Loucy (cell line): ENCODE results near the gene MET.

Source experiments
- H2AFZ ChIP-seq: fragments of 200-600 bp; sonication (generic); 2 replicates; pipeline ENCODE4 v1.6.0; 2016; ENCODE audit warnings: antibody characterized with exemption, mild to moderate bottlenecking, low read length, moderate library complexity
- H3F3A ChIP-seq: fragments of 200-600 bp; 2 replicates; pipeline ENCODE4 v1.6.0; 2016; ENCODE audit warnings: antibody characterized with exemption, low read depth, mild to moderate bottlenecking
- H3K27me3 ChIP-seq: fragments of 200-600 bp; sonication (generic); 2 replicates; pipeline ENCODE4 v1.6.1; 2014; ENCODE audit warnings: low read length, mild to moderate bottlenecking; ENCODE audit not compliant: insufficient read depth, poor library complexity, severe bottlenecking
- H3K36me3 ChIP-seq: fragments of 200-600 bp; sonication (generic); 2 replicates; pipeline ENCODE4 v1.6.1; 2016; ENCODE audit warnings: low read length; ENCODE audit not compliant: insufficient read depth
- H3K4me1 ChIP-seq: fragments of 200-600 bp; sonication (generic); 2 replicates; pipeline ENCODE4 v1.5.1; 2014; ENCODE audit warnings: low read length, mild to moderate bottlenecking; ENCODE audit not compliant: insufficient read depth, poor library complexity, severe bottlenecking
- H3K4me2 ChIP-seq: fragments of 200-600 bp; sonication (generic); 2 replicates; pipeline ENCODE4 v1.6.0; 2014; ENCODE audit warnings: antibody characterized with exemption, low read length, low read depth, mild to moderate bottlenecking; ENCODE audit not compliant: poor library complexity, severe bottlenecking
- H3K4me3 ChIP-seq: fragments of 200-600 bp; sonication (generic); 2 replicates; pipeline ENCODE4 v1.5.1; 2014; ENCODE audit warnings: low read length, mild to moderate bottlenecking, mixed read lengths; ENCODE audit not compliant: poor library complexity, severe bottlenecking
- H3K79me2 ChIP-seq: fragments of 200-600 bp; sonication (generic); 2 replicates; pipeline ENCODE4 v1.6.1; 2014; ENCODE audit warnings: low read length; ENCODE audit not compliant: insufficient read depth
- H3K9ac ChIP-seq: fragments of 200-600 bp; sonication (generic); 2 replicates; pipeline ENCODE4 v1.6.0; 2014; ENCODE audit warnings: mild to moderate bottlenecking, low read depth, low read length, moderate library complexity; ENCODE audit not compliant: poor library complexity, severe bottlenecking
- H3K9me2 ChIP-seq: fragments of 200-600 bp; sonication (generic); replicated peaks from 2 replicates; pipeline ENCODE4 v1.6.1; 2016; ENCODE audit warnings: low read depth, low read length, mixed read lengths
- H3K9me3 ChIP-seq: fragments of 200-600 bp; sonication (generic); 2 replicates; pipeline ENCODE4 v1.6.1; 2014; ENCODE audit warnings: mild to moderate bottlenecking, antibody characterized with exemption, low read length, low read depth; ENCODE audit not compliant: insufficient read depth
- H4K20me1 ChIP-seq: fragments of 200-600 bp; sonication (generic); 2 replicates; pipeline ENCODE4 v1.6.0; 2014; ENCODE audit warnings: antibody characterized with exemption, low read length, mild to moderate bottlenecking; ENCODE audit not compliant: insufficient read depth, poor library complexity, severe bottlenecking
- CTCF ChIP-seq: fragments of 200-600 bp; sonication (generic); conservative IDR thresholded peaks from 2 replicates; pipeline ENCODE4 v1.5.1; 2014; ENCODE audit warnings: mild to moderate bottlenecking, antibody characterized with exemption, low read length
- EZH2phosphoT487 ChIP-seq: fragments of 200-600 bp; IDR thresholded peaks from 2 replicates; pipeline ENCODE4 v1.6.1; 2018; ENCODE audit warnings: antibody characterized with exemption, mild to moderate bottlenecking, moderate library complexity, borderline replicate concordance

The MET gene

GRCh38 chr7:116783666-116784318 lies 111.8 kb downstream of the MET start:
- no peaks in the 10 kb centered on the region for H3K36me3 ChIP-seq
- no peaks in the 10 kb centered on the region for H3K9me2 ChIP-seq
- H3K4me1 ChIP-seq, result no peaks in the 10 kb centered on the region
- TF ChIP-seq CTCF, result no peak
- no peak overlapping the region for H3K4me2 ChIP-seq
- H3K27me3 ChIP-seq, result no peaks in the 10 kb centered on the region
- H3K9ac ChIP-seq, result no peak overlapping the region
- H3F3A ChIP-seq, result no peaks in the 10 kb centered on the region
- H4K20me1 ChIP-seq, result no peaks in the 10 kb centered on the region
- no peak overlapping the region for H2AFZ ChIP-seq
- H3K9me3 ChIP-seq, result no peaks in the 10 kb centered on the region
- H3K79me2 ChIP-seq, result no peaks in the 10 kb centered on the region
- no peak overlapping the region for H3K4me3 ChIP-seq

- no peaks in the 10 kb centered on the region for H3F3A ChIP-seq
- H3K9ac ChIP-seq, result no peak overlapping the region
- no peak overlapping the region for H3K4me2 ChIP-seq
- H3K79me2 ChIP-seq, result no peaks in the 10 kb centered on the region
- H3K36me3 ChIP-seq, result no peaks in the 10 kb centered on the region
- H3K27me3 ChIP-seq, result no peaks in the 10 kb centered on the region
- H3K4me1 ChIP-seq, result no peaks in the 10 kb centered on the region
- no peaks in the 10 kb centered on the region for H4K20me1 ChIP-seq
- no peak overlapping the region for H3K4me3 ChIP-seq
- H3K9me2 ChIP-seq, result no peaks in the 10 kb centered on the region
- TF ChIP-seq CTCF (no peak), EZH2phosphoT487 (no peak)
- H3K9me3 ChIP-seq, result no peaks in the 10 kb centered on the region
- no peak overlapping the region for H2AFZ ChIP-seq
Observed at GRCh38 chr7:116784647-116785046, 112.7 kb downstream of the MET start.

GRCh38 chr7:116785843-116786242 lies 113.8 kb downstream of the MET start:
- no peaks in the 10 kb centered on the region for H3K9me3 ChIP-seq
- TF ChIP-seq EZH2phosphoT487 (no peak), CTCF (no peak)
- H3K79me2 ChIP-seq, result no peaks in the 10 kb centered on the region
- no peaks in the 10 kb centered on the region for H3K27me3 ChIP-seq
- no peak overlapping the region for H3K4me3 ChIP-seq
- H3F3A ChIP-seq, result no peaks in the 10 kb centered on the region
- no peaks in the 10 kb centered on the region for H3K4me1 ChIP-seq
- H3K4me2 ChIP-seq, result no peak overlapping the region
- no peak overlapping the region for H2AFZ ChIP-seq
- no peaks in the 10 kb centered on the region for H3K9me2 ChIP-seq
- no peak overlapping the region for H3K9ac ChIP-seq
- no peaks in the 10 kb centered on the region for H3K36me3 ChIP-seq
- H4K20me1 ChIP-seq, result no peaks in the 10 kb centered on the region
